ENCODE measurements around the gene LRIT1.

LRIT1 gene

GRCh38 chr10:84224411-84225028 is 16.8 kb downstream of the LRIT1 start:
- peak; percentile 13 for DNase-seq

GRCh38 chr10:84221916-84222315 is 19.4 kb downstream of the LRIT1 start:
- in situ Hi-C loops (cut with HindIII; ENCODE audit: low pct_ligation_motif_present, low pct_unique_long_range_greater_than_20kb, low sequenced_read_pairs), result no loop called here
- DNase-seq, result no peak

More at GRCh38 chr10:84224411-84225028, 16.8 kb downstream of the LRIT1 start:
- in situ Hi-C loops (cut with HindIII; ENCODE audit: low pct_ligation_motif_present, low pct_unique_long_range_greater_than_20kb, low sequenced_read_pairs), result no loop called here

GRCh38 chr10:84217746-84218145 is 23.6 kb downstream of the LRIT1 start:
- no peak for DNase-seq
- in situ Hi-C loops (cut with HindIII; ENCODE audit: low pct_ligation_motif_present, low pct_unique_long_range_greater_than_20kb, low sequenced_read_pairs), result no loop called here

- DNase-seq, result no peak
- in situ Hi-C loops (cut with HindIII; ENCODE audit: low pct_ligation_motif_present, low pct_unique_long_range_greater_than_20kb, low sequenced_read_pairs), result no loop called here
Measured at GRCh38 chr10:84216834-84217233, 24.5 kb downstream of the LRIT1 start.

- DNase-seq, result peak; percentile 45
- in situ Hi-C loops (cut with HindIII; ENCODE audit: low pct_ligation_motif_present, low pct_unique_long_range_greater_than_20kb, low sequenced_read_pairs), result no loop called here
Measured at GRCh38 chr10:84214612-84215235, 26.6 kb downstream of the LRIT1 start.

GRCh38 chr10:84214046-84214572 is 27.2 kb downstream of the LRIT1 start:
- in situ Hi-C loops (cut with HindIII; ENCODE audit: low pct_ligation_motif_present, low pct_unique_long_range_greater_than_20kb, low sequenced_read_pairs), result no loop called here

GRCh38 chr10:84213076-84213475 is 28.3 kb downstream of the LRIT1 start:
- no peak for DNase-seq
- in situ Hi-C loops (cut with HindIII; ENCODE audit: low pct_ligation_motif_present, low pct_unique_long_range_greater_than_20kb, low sequenced_read_pairs), result no loop called here

More at GRCh38 chr10:84214046-84214572, 27.2 kb downstream of the LRIT1 start:
- DNase-seq, result no peak

- DNase-seq, result no peak
- in situ Hi-C loops (cut with HindIII; ENCODE audit: low pct_ligation_motif_present, low pct_unique_long_range_greater_than_20kb, low sequenced_read_pairs), result no loop called here
Measured at GRCh38 chr10:84212014-84212413, 29.3 kb downstream of the LRIT1 start.

- in situ Hi-C loops (cut with HindIII; ENCODE audit: low pct_ligation_motif_present, low pct_unique_long_range_greater_than_20kb, low sequenced_read_pairs), result no loop called here
Measured at GRCh38 chr10:84211566-84211965, 29.8 kb downstream of the LRIT1 start.

GRCh38 chr10:84208023-84208422 is 33.3 kb downstream of the LRIT1 start:
- DNase-seq, result no peak
- in situ Hi-C loops (cut with HindIII; ENCODE audit: low pct_ligation_motif_present, low pct_unique_long_range_greater_than_20kb, low sequenced_read_pairs), result no loop called here

More at GRCh38 chr10:84211566-84211965, 29.8 kb downstream of the LRIT1 start:
- no peak for DNase-seq

- in situ Hi-C loops (cut with HindIII; ENCODE audit: low pct_ligation_motif_present, low pct_unique_long_range_greater_than_20kb, low sequenced_read_pairs), result no loop called here
- no peak for DNase-seq
Measured at GRCh38 chr10:84205853-84206525, 35.4 kb downstream of the LRIT1 start.

- in situ Hi-C loops (cut with HindIII; ENCODE audit: low pct_ligation_motif_present, low pct_unique_long_range_greater_than_20kb, low sequenced_read_pairs), result no loop called here
- DNase-seq, result peak; percentile 73
Measured at GRCh38 chr10:84205049-84205852, 36.1 kb downstream of the LRIT1 start.

- DNase-seq, result no peak
- in situ Hi-C loops (cut with HindIII; ENCODE audit: low pct_ligation_motif_present, low pct_unique_long_range_greater_than_20kb, low sequenced_read_pairs), result no loop called here
Measured at GRCh38 chr10:84204610-84205009, 36.7 kb downstream of the LRIT1 start.

GRCh38 chr10:84204122-84204521 is 37.2 kb downstream of the LRIT1 start:
- peak; percentile 54 for DNase-seq
- in situ Hi-C loops (cut with HindIII; ENCODE audit: low pct_ligation_motif_present, low pct_unique_long_range_greater_than_20kb, low sequenced_read_pairs), result no loop called here

- no peak for DNase-seq
- in situ Hi-C loops (cut with HindIII; ENCODE audit: low pct_ligation_motif_present, low pct_unique_long_range_greater_than_20kb, low sequenced_read_pairs), result no loop called here
Measured at GRCh38 chr10:84202349-84202748, 39.0 kb downstream of the LRIT1 start.

GRCh38 chr10:84201682-84202081 is 39.7 kb downstream of the LRIT1 start:
- in situ Hi-C loops (cut with HindIII; ENCODE audit: low pct_ligation_motif_present, low pct_unique_long_range_greater_than_20kb, low sequenced_read_pairs), result no loop called here
- DNase-seq, result no peak

- in situ Hi-C loops (cut with HindIII; ENCODE audit: low pct_ligation_motif_present, low pct_unique_long_range_greater_than_20kb, low sequenced_read_pairs), result no loop called here
- DNase-seq, result no peak
Measured at GRCh38 chr10:84201244-84201606, 40.1 kb downstream of the LRIT1 start.

- in situ Hi-C loops (cut with HindIII; ENCODE audit: low pct_ligation_motif_present, low pct_unique_long_range_greater_than_20kb, low sequenced_read_pairs), result no loop called here
- no peak for DNase-seq
Measured at GRCh38 chr10:84200537-84201243, 40.7 kb downstream of the LRIT1 start.
